H9 (cell line): ENCODE results near the gene BEGAIN. TPM values are rescaled to one million over a fixed set of nuclear protein-coding genes. Genes with fewer than 3 reads are reported as not detected.

Experiments
- DNase-seq: peaks from one replicate; pipeline ENCODE4 v3.0.0-alpha.2; 2017
- H2AFZ ChIP-seq: one replicate; pipeline ENCODE4 v1.6.1; 2013; ENCODE audit warnings: mild to moderate bottlenecking, low read length, control low read depth, moderate library complexity
- H2AK5ac ChIP-seq: 2 replicates; pipeline ENCODE4 v1.6.1; 2013; ENCODE audit warnings: low read length, control low read depth, mixed read lengths; ENCODE audit not compliant: insufficient read length
- H2BK120ac ChIP-seq: one replicate; pipeline ENCODE4 v1.6.1; 2013; ENCODE audit warnings: low read depth, mild to moderate bottlenecking, low read length, control low read depth, inconsistent platforms; ENCODE audit not compliant: poor library complexity, severe bottlenecking
- H2BK12ac ChIP-seq: 2 replicates; pipeline ENCODE4 v1.6.1; 2013; ENCODE audit warnings: low read length, control low read depth, mixed read lengths, low read depth; ENCODE audit not compliant: insufficient read length
- H2BK15ac ChIP-seq: 2 replicates; pipeline ENCODE4 v1.6.1; 2013; ENCODE audit warnings: low read depth, low read length, control low read depth
- H2BK20ac ChIP-seq: one replicate; pipeline ENCODE4 v1.6.1; 2013; ENCODE audit warnings: low read depth, mild to moderate bottlenecking, low read length, control low read depth, inconsistent platforms; ENCODE audit not compliant: poor library complexity, severe bottlenecking
- H2BK5ac ChIP-seq: 2 replicates; pipeline ENCODE4 v1.6.1; 2013; ENCODE audit warnings: low read length, control low read depth, mixed read lengths; ENCODE audit not compliant: insufficient read length
- H3K14ac ChIP-seq: 2 replicates; pipeline ENCODE4 v1.6.1; 2013; ENCODE audit warnings: low read length, control low read depth; ENCODE audit not compliant: insufficient read depth
- H3K18ac ChIP-seq: 2 replicates; pipeline ENCODE4 v1.6.1; 2013; ENCODE audit warnings: low read depth, mild to moderate bottlenecking, mixed read lengths, low read length, control low read depth; ENCODE audit not compliant: insufficient read length
- H3K23ac ChIP-seq: 2 replicates; pipeline ENCODE4 v1.6.1; 2013; ENCODE audit warnings: low read length, control low read depth, mixed read lengths, low read depth; ENCODE audit not compliant: insufficient read length
- H3K23me2 ChIP-seq: 2 replicates; pipeline ENCODE4 v1.6.1; 2013; ENCODE audit warnings: low read depth, mild to moderate bottlenecking, mixed read lengths, low read length, control low read depth; ENCODE audit not compliant: insufficient read length, poor library complexity, severe bottlenecking
- H3K27ac ChIP-seq: 2 replicates; pipeline ENCODE4 v1.5.1; 2013; ENCODE audit warnings: low read length, control low read depth, mixed read lengths, low read depth; ENCODE audit not compliant: insufficient read length
- H3K27me3 ChIP-seq: 2 replicates; pipeline ENCODE4 v1.6.1; 2013; ENCODE audit warnings: low read length, control low read depth, inconsistent platforms; ENCODE audit not compliant: insufficient read depth
- H3K4ac ChIP-seq: 2 replicates; pipeline ENCODE4 v1.6.1; 2013; ENCODE audit warnings: low read depth, mild to moderate bottlenecking, control low read depth, inconsistent platforms, low read length, moderate library complexity
- H3K4me1 ChIP-seq: 2 replicates; pipeline ENCODE4 v1.6.1; 2013; ENCODE audit warnings: low read length, control low read depth, inconsistent platforms; ENCODE audit not compliant: insufficient read depth
- H3K4me2 ChIP-seq: 2 replicates; pipeline ENCODE4 v1.6.1; 2013; ENCODE audit warnings: low read length, control low read depth, mixed read lengths; ENCODE audit not compliant: insufficient read length, insufficient read depth
- H3K56ac ChIP-seq: 2 replicates; pipeline ENCODE4 v1.6.1; 2013; ENCODE audit warnings: low read depth, mild to moderate bottlenecking, mixed read lengths, low read length, control low read depth; ENCODE audit not compliant: insufficient read length
- H3K79me1 ChIP-seq: 2 replicates; pipeline ENCODE4 v1.6.1; 2013; ENCODE audit warnings: low read depth, mild to moderate bottlenecking, moderate library complexity, low read length, control low read depth, inconsistent platforms; ENCODE audit not compliant: insufficient read depth, poor library complexity, severe bottlenecking
- H3K79me2 ChIP-seq: 2 replicates; pipeline ENCODE4 v1.6.1; 2013; ENCODE audit warnings: low read length, control low read depth, inconsistent platforms; ENCODE audit not compliant: insufficient read depth
- H3K9ac ChIP-seq: 2 replicates; pipeline ENCODE4 v1.6.1; 2013; ENCODE audit warnings: low read length, control low read depth, mixed read lengths; ENCODE audit not compliant: insufficient read length; ENCODE audit errors: extremely low read depth
- H3K9me3 ChIP-seq: one replicate; pipeline ENCODE4 v1.6.1; 2013; ENCODE audit warnings: low read depth, low read length, inconsistent platforms; ENCODE audit not compliant: control insufficient read depth
- H3T11ph ChIP-seq: one replicate; pipeline ENCODE4 v1.6.1; 2013; ENCODE audit warnings: mild to moderate bottlenecking, low read length, control low read depth, inconsistent platforms
- H4K20me1 ChIP-seq: one replicate; pipeline ENCODE4 v1.6.1; 2013; ENCODE audit not compliant: control insufficient read depth, insufficient read length, insufficient read depth
- H4K5ac ChIP-seq: 2 replicates; pipeline ENCODE4 v1.6.1; 2013; ENCODE audit warnings: low read depth, mild to moderate bottlenecking, mixed read lengths, low read length, control low read depth; ENCODE audit not compliant: insufficient read length
- H4K8ac ChIP-seq: replicated peaks from 2 replicates; pipeline ENCODE4 v1.6.1; 2013; ENCODE audit warnings: low read length, control low read depth, mixed read lengths, low read depth; ENCODE audit not compliant: insufficient read length
- H4K91ac ChIP-seq: 2 replicates; pipeline ENCODE4 v1.6.1; 2013; ENCODE audit warnings: low read depth, mild to moderate bottlenecking, moderate library complexity, mixed read lengths, low read length, control low read depth; ENCODE audit not compliant: insufficient read length
- H3K27ac Mint-ChIP-seq, 3 experiments: 2 replicates in 2 of 3; 3 replicates in 1 of 3; pipeline ENCODE4 v1.8.0; 2020 to 2021; ENCODE audit warnings: mixed read lengths in 3 of 3, mild to moderate bottlenecking in 1 of 3, moderate library complexity in 1 of 3
- H3K27me3 Mint-ChIP-seq: 2 replicates; pipeline ENCODE4 v1.8.0; 2021; ENCODE audit warnings: low read depth, mild to moderate bottlenecking, moderate library complexity, mixed read lengths
- H3K36me3 Mint-ChIP-seq, 3 experiments: 2 replicates in 2 of 3; 3 replicates in 1 of 3; pipeline ENCODE4 v1.8.0; 2020 to 2021; ENCODE audit warnings: low read depth in 3 of 3, mixed read lengths in 3 of 3; ENCODE audit not compliant: insufficient read depth in 1 of 3
- H3K4me1 Mint-ChIP-seq, 2 experiments: 2 replicates each; pipeline ENCODE4 v1.8.0; 2020; ENCODE audit warnings: mixed read lengths in 2 of 2
- H3K4me3 Mint-ChIP-seq, 2 experiments: 2 replicates in 1 of 2; 3 replicates in 1 of 2; pipeline ENCODE4 v1.8.0; 2020 to 2021; ENCODE audit warnings: mild to moderate bottlenecking in 2 of 2, mixed read lengths in 2 of 2, moderate library complexity in 1 of 2
- H3K9me3 Mint-ChIP-seq, 2 experiments: 2 replicates in 1 of 2; 3 replicates in 1 of 2; pipeline ENCODE4 v1.8.0; 2020; ENCODE audit warnings: mild to moderate bottlenecking in 2 of 2, mixed read lengths in 2 of 2, moderate library complexity in 1 of 2
- whole genome bisulfite sequencing: extraction: QIAGEN DNeasy Blood & Tissue Kit; methylation state at CpG from one replicate; pipeline ENCODE4 v1.1.7; 2013; ENCODE audit warnings: missing lambda C conversion rate, low lambda C conversion rate, mixed read lengths; ENCODE audit not compliant: insufficient read length; ENCODE audit errors: extremely low coverage; 5-methylcytosine and 5-hydroxymethylcytosine counted together
- total RNA-seq: library from RNA; stranded (reverse); gene quantifications from 2 replicates; pipeline ENCODE4 v1.2.1, GENCODE V29; 2021
- TF ChIP-seq, protein P1 (sequence below): fragments of 200-600 bp; sonication (generic); conservative IDR thresholded peaks from 3 replicates; pipeline ENCODE4 v1.8.0; 2021; ENCODE audit warnings: antibody characterized with exemption, mild to moderate bottlenecking

The BEGAIN gene
- total RNA-seq, 1 experiment from 2014 or later, result 2.6 TPM

DNA sequence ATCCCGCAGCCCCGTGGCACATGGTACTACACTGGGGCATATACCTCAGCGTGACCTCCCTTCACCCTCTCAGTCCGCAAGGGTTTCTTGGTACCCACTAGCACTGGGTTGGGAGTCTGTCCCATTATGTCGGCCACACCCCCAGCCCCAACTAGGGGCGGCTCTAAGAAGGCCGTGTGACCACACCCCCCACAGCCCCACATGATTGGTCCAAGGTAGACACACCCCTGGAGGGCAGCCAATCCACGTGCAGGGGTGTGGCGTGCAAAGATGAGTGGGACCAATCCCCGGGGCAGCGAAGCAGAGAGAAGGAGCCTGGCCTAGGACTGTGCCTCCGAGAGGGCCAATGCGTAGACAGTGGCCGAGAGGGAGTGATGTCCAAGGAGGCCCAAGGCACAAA lies 34.6 kb upstream of the BEGAIN start:
- Histone ChIP-seq H2BK12ac (no peak overlapping the region), H3K4me1 (peaks cover 2% of the 10 kb centered on the region; the same call in 1 of the 2 replicates), H3K9ac (no peak overlapping the region), H3K4ac (no peak overlapping the region), H3K18ac (no peak overlapping the region), H2AFZ (no peak overlapping the region), H3K79me1 (no peaks in the 10 kb centered on the region), H4K8ac (no peak overlapping the region), H3K27ac (no peak overlapping the region), H3K23ac (no peak overlapping the region), H2BK5ac (no peak overlapping the region), H4K5ac (no peak overlapping the region), H3K79me2 (no peaks in the 10 kb centered on the region), H3K4me2 (no peak overlapping the region), H4K20me1 (no peaks in the 10 kb centered on the region), H3K9me3 (no peaks in the 10 kb centered on the region), H2AK5ac (no peak overlapping the region), H3K14ac (no peak overlapping the region), H3K23me2 (no peaks in the 10 kb centered on the region), H3K56ac (no peak overlapping the region), H4K91ac (no peak overlapping the region), H3K27me3 (no peaks in the 10 kb centered on the region), H2BK120ac (no peak overlapping the region), H2BK15ac (no peak overlapping the region), H2BK20ac (no peak overlapping the region), H3T11ph (no peak overlapping the region)
- H3K27ac Mint-ChIP-seq, result no peak overlapping the region
- H3K4me1 Mint-ChIP-seq, result peaks cover 11 to 15% of the 10 kb centered on the region in 2 experiments
- no CpG with 5 or more reads among the region's 14 CpGs for WGBS
- no peak overlapping the region for H3K4me3 Mint-ChIP-seq
- no peak for DNase-seq
- peaks cover 68% of the 10 kb centered on the region for H3K27me3 Mint-ChIP-seq
- TF ChIP-seq, protein P1, sequence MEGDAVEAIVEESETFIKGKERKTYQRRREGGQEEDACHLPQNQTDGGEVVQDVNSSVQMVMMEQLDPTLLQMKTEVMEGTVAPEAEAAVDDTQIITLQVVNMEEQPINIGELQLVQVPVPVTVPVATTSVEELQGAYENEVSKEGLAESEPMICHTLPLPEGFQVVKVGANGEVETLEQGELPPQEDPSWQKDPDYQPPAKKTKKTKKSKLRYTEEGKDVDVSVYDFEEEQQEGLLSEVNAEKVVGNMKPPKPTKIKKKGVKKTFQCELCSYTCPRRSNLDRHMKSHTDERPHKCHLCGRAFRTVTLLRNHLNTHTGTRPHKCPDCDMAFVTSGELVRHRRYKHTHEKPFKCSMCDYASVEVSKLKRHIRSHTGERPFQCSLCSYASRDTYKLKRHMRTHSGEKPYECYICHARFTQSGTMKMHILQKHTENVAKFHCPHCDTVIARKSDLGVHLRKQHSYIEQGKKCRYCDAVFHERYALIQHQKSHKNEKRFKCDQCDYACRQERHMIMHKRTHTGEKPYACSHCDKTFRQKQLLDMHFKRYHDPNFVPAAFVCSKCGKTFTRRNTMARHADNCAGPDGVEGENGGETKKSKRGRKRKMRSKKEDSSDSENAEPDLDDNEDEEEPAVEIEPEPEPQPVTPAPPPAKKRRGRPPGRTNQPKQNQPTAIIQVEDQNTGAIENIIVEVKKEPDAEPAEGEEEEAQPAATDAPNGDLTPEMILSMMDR, result no peak
- no peaks in the 10 kb centered on the region for H3K36me3 Mint-ChIP-seq
- H3K9me3 Mint-ChIP-seq, result no peaks in the 10 kb centered on the region; a peak in 3 of 5 replicates
